Measurements from ENCODE around the gene TNPO1. TPM values are rescaled to one million over a fixed set of nuclear protein-coding genes. Genes with fewer than 3 reads are reported as not detected.

The TNPO1 gene
- polyA plus RNA-seq (87.5 and 103 TPM in 2 replicates), polyA minus RNA-seq (366 and 415 TPM in 2 replicates)

DNA sequence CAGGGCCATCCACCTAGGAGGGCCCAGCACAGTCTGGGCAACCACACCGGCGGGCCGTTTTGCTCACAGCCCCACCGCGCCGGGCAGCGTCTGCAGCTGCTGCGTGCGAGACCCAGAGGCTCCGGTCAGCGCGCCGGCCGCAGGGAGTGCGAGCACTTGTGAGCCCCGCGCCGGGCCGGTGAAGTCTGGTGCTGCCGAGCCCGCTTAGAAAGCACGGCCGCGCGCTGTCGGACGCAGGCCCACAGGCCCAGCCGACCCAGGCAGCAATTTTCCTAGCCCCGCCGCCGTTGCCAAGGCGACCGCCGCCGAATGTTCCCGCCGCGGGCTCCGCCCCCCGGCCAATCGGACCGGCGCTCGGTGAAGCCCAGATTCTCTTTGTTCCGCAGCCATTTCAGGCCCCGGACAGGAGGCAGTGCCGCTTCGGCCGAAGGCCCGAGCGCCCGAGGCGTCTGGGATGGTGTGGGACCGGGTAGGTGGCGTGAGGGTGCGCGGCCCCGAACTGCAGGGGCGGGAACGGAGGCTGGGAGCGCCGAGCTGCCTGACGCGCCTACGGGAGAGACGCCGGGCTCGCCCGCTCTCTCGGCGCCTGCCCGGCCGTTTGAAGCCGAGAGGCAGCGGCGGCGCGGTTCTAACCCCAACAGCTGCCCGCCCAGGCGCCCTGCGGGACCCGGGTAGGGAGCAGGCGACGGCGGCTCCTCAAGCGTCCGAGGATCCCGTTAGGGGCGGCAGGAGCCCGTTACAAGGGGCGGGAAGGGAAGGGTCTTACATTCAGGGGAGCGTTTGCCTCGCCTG is at the start of gene TNPO1:
TNPO1 (plus strand) TSS at position 378 of the 792 bp plus-strand sequence; CDS start at position 455, 77 bp downstream.
- peak within 1 kb of the TSS; percentile 89 for H2AFZ ChIP-seq (ENCODE audit: low read depth, low read length)
- H3K9me3 ChIP-seq (ENCODE audit: low read length) = no peaks in the 10 kb centered on the region
- TF ChIP-seq POLR2AphosphoS5 (IDR thresholded peaks at IDR 0.05) (peak; percentile 98), SMC3 (conservative IDR thresholded peaks at IDR 0.05; ENCODE audit: poor library complexity) (peak; percentile 55), MXI1 (conservative IDR thresholded peaks at IDR 0.05; ENCODE audit: poor library complexity, severe bottlenecking) (peak; percentile 75), TAF1 (IDR thresholded peaks at IDR 0.05; ENCODE audit: low read depth) (peak; percentile 89), EZH2 (IDR thresholded peaks at IDR 0.05; ENCODE audit: borderline replicate concordance, insufficient read depth, low read length, poor library complexity, severe bottlenecking) (no peak), RAD21 (conservative IDR thresholded peaks at IDR 0.05) (peak; percentile 32), EP300 (conservative IDR thresholded peaks at IDR 0.05; ENCODE audit: poor library complexity, severe bottlenecking) (peak; percentile 50)
- TF ChIP-seq, protein P1, sequence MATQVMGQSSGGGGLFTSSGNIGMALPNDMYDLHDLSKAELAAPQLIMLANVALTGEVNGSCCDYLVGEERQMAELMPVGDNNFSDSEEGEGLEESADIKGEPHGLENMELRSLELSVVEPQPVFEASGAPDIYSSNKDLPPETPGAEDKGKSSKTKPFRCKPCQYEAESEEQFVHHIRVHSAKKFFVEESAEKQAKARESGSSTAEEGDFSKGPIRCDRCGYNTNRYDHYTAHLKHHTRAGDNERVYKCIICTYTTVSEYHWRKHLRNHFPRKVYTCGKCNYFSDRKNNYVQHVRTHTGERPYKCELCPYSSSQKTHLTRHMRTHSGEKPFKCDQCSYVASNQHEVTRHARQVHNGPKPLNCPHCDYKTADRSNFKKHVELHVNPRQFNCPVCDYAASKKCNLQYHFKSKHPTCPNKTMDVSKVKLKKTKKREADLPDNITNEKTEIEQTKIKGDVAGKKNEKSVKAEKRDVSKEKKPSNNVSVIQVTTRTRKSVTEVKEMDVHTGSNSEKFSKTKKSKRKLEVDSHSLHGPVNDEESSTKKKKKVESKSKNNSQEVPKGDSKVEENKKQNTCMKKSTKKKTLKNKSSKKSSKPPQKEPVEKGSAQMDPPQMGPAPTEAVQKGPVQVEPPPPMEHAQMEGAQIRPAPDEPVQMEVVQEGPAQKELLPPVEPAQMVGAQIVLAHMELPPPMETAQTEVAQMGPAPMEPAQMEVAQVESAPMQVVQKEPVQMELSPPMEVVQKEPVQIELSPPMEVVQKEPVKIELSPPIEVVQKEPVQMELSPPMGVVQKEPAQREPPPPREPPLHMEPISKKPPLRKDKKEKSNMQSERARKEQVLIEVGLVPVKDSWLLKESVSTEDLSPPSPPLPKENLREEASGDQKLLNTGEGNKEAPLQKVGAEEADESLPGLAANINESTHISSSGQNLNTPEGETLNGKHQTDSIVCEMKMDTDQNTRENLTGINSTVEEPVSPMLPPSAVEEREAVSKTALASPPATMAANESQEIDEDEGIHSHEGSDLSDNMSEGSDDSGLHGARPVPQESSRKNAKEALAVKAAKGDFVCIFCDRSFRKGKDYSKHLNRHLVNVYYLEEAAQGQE (IDR thresholded peaks at IDR 0.05; ENCODE audit: borderline replicate concordance) = peak; percentile 84
- TF ChIP-seq, protein P2, sequence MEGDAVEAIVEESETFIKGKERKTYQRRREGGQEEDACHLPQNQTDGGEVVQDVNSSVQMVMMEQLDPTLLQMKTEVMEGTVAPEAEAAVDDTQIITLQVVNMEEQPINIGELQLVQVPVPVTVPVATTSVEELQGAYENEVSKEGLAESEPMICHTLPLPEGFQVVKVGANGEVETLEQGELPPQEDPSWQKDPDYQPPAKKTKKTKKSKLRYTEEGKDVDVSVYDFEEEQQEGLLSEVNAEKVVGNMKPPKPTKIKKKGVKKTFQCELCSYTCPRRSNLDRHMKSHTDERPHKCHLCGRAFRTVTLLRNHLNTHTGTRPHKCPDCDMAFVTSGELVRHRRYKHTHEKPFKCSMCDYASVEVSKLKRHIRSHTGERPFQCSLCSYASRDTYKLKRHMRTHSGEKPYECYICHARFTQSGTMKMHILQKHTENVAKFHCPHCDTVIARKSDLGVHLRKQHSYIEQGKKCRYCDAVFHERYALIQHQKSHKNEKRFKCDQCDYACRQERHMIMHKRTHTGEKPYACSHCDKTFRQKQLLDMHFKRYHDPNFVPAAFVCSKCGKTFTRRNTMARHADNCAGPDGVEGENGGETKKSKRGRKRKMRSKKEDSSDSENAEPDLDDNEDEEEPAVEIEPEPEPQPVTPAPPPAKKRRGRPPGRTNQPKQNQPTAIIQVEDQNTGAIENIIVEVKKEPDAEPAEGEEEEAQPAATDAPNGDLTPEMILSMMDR (IDR thresholded peaks at IDR 0.05; ENCODE audit: poor library complexity, severe bottlenecking) = peak; percentile 7
- H3K79me2 ChIP-seq (replicated peaks; ENCODE audit: insufficient read depth, low read length) = peaks cover 48% of the 10 kb centered on the region
- H4K20me1 ChIP-seq (ENCODE audit: insufficient read depth) = peaks cover 4% of the 10 kb centered on the region
- H3K9ac ChIP-seq (ENCODE audit: low read length) = peak within 1 kb of the TSS; percentile 99
- peak within 1 kb of the TSS; percentile 97 for H3K27ac ChIP-seq (ENCODE audit: low read length)
- no peaks in the 10 kb centered on the region for H3K27me3 ChIP-seq (ENCODE audit: insufficient read depth, low read depth, low read length)
- H3K9me2 ChIP-seq (ENCODE audit: insufficient read depth, low read length) = no peaks in the 10 kb centered on the region
- H3K4me3 ChIP-seq (ENCODE audit: low read length) = peak within 1 kb of the TSS; percentile 85
- peaks cover 13% of the 10 kb centered on the region for H3F3A ChIP-seq (ENCODE audit: insufficient read depth, low read length, poor library complexity, severe bottlenecking)
- no peaks in the 10 kb centered on the region for H3K36me3 ChIP-seq (ENCODE audit: insufficient read depth, low read length)
- peak within 1 kb of the TSS; percentile 98 for H3K4me2 ChIP-seq (ENCODE audit: low read length)

DNA sequence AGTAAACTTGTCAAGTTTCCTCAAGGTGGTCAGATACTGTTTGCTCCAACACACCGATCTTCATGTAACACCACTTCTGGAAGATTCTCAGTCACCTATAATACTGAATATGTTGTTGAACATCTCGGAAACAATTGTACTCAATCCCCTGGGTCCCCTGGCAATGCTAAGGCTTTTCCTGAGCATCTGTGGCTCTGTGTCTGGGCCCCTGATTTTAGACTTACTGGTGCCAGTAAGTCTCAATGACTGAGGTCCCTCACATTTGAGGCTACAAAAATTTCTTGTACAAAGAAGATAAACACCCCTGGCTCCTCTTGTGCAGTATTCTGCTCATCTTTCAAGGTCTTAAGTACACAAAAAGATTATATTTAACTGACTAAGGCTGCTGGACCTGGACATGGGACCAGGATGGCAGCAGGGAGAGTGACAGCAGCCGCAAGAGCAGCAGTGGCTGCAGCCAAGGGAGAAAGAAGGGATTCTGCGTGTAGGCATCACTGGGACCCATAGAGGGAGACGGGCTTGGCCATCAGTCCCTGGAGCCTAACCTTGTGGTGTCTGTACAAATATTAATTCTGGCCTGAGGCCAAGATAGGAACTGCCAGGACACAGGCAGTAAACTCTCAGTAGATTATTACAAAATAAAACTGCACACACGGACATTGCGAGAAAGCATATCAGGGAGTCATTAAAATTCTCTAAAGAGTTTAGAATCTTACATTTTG is 49.0 kb upstream of the TNPO1 start:
- Histone ChIP-seq H3K9me2 (ENCODE audit: insufficient read depth, low read length) (no peaks in the 10 kb centered on the region), H3F3A (ENCODE audit: insufficient read depth, low read length, poor library complexity, severe bottlenecking) (no peaks in the 10 kb centered on the region), H3K36me3 (ENCODE audit: insufficient read depth, low read length) (no peaks in the 10 kb centered on the region), H3K4me3 (ENCODE audit: low read length) (no peak overlapping the region), H3K27ac (ENCODE audit: low read length) (no peak overlapping the region), H3K79me2 (replicated peaks; ENCODE audit: insufficient read depth, low read length) (no peaks in the 10 kb centered on the region), H3K4me2 (ENCODE audit: low read length) (no peak overlapping the region), H4K20me1 (ENCODE audit: insufficient read depth) (no peaks in the 10 kb centered on the region), H3K9ac (ENCODE audit: low read length) (no peak overlapping the region), H3K27me3 (ENCODE audit: insufficient read depth, low read depth, low read length) (no peaks in the 10 kb centered on the region), H2AFZ (ENCODE audit: low read depth, low read length) (no peak overlapping the region), H3K9me3 (ENCODE audit: low read length) (no peaks in the 10 kb centered on the region)
- no peak for TF ChIP-seq SMC3 (conservative IDR thresholded peaks at IDR 0.05; ENCODE audit: poor library complexity)
- TF ChIP-seq, protein P2 (IDR thresholded peaks at IDR 0.05; ENCODE audit: poor library complexity, severe bottlenecking) = no peak
- no peak for TF ChIP-seq EZH2 (IDR thresholded peaks at IDR 0.05; ENCODE audit: borderline replicate concordance, insufficient read depth, low read length, poor library complexity, severe bottlenecking)
- no peak for TF ChIP-seq TAF1 (IDR thresholded peaks at IDR 0.05; ENCODE audit: low read depth)
- TF ChIP-seq, protein P1 (IDR thresholded peaks at IDR 0.05; ENCODE audit: borderline replicate concordance) = no peak
- TF ChIP-seq MXI1 (conservative IDR thresholded peaks at IDR 0.05; ENCODE audit: poor library complexity, severe bottlenecking) = no peak
- no peak for TF ChIP-seq EP300 (conservative IDR thresholded peaks at IDR 0.05; ENCODE audit: poor library complexity, severe bottlenecking)
- TF ChIP-seq POLR2AphosphoS5 (IDR thresholded peaks at IDR 0.05) = no peak
- TF ChIP-seq RAD21 (conservative IDR thresholded peaks at IDR 0.05) = no peak
